ENCODE measurements around the gene PDE3A.
A peak's percentile ranks its signal among the peaks of the same experiment; 100 is the strongest.

The PDE3A gene

DNA sequence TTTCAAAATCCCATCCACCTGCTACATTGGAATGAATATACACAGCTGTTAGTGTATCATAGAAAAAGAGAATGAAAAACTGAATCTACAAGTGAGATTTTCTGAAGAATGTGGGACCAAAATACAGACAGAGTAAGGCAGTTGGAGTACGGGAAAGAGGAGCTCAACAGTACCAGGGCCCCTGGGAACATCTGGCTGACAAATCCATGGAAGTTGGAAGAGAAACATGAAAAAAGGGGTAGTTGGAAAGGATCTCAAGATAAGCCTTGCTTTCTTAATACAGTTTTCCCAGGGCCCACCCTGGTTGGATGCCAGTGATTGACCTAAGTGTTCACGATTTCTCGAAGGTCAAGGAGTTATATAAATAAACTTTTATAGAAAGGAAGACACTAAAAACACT lies 272.8 kb downstream of the PDE3A start:
- no peak overlapping the region for H2AFZ ChIP-seq (ENCODE audit: low read length)
- no peaks in the 10 kb centered on the region for H3K36me3 ChIP-seq (ENCODE audit: insufficient read depth, low read length)
- no peak overlapping the region for H3K4me3 ChIP-seq (ENCODE audit: low read length, poor library complexity, severe bottlenecking)
- H3K9me3 ChIP-seq (ENCODE audit: insufficient read depth, low read depth, low read length): no peaks in the 10 kb centered on the region
- H3K27me3 ChIP-seq (ENCODE audit: insufficient read depth, low read length, poor library complexity, severe bottlenecking): no peaks in the 10 kb centered on the region
- peaks cover 10% of the 10 kb centered on the region for H3K4me1 ChIP-seq (ENCODE audit: insufficient read depth, low read length, poor library complexity, severe bottlenecking)
- no peaks in the 10 kb centered on the region for H4K20me1 ChIP-seq (ENCODE audit: insufficient read depth, low read length, poor library complexity, severe bottlenecking)
- no peak for TF ChIP-seq EZH2phosphoT487 (IDR thresholded peaks at IDR 0.05; ENCODE audit: borderline replicate concordance)
- TF ChIP-seq, protein P1, sequence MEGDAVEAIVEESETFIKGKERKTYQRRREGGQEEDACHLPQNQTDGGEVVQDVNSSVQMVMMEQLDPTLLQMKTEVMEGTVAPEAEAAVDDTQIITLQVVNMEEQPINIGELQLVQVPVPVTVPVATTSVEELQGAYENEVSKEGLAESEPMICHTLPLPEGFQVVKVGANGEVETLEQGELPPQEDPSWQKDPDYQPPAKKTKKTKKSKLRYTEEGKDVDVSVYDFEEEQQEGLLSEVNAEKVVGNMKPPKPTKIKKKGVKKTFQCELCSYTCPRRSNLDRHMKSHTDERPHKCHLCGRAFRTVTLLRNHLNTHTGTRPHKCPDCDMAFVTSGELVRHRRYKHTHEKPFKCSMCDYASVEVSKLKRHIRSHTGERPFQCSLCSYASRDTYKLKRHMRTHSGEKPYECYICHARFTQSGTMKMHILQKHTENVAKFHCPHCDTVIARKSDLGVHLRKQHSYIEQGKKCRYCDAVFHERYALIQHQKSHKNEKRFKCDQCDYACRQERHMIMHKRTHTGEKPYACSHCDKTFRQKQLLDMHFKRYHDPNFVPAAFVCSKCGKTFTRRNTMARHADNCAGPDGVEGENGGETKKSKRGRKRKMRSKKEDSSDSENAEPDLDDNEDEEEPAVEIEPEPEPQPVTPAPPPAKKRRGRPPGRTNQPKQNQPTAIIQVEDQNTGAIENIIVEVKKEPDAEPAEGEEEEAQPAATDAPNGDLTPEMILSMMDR (conservative IDR thresholded peaks at IDR 0.05; ENCODE audit: low read length): no peak
- H3K9ac ChIP-seq (ENCODE audit: low read depth, low read length, poor library complexity, severe bottlenecking): no peak overlapping the region
- no peaks in the 10 kb centered on the region for H3K79me2 ChIP-seq (ENCODE audit: insufficient read depth, low read length)
- no peak overlapping the region for H3K4me2 ChIP-seq (ENCODE audit: low read depth, low read length, poor library complexity, severe bottlenecking)
- H3F3A ChIP-seq (ENCODE audit: low read depth): no peaks in the 10 kb centered on the region
- H3K9me2 ChIP-seq (replicated peaks; ENCODE audit: low read depth, low read length): no peaks in the 10 kb centered on the region

DNA sequence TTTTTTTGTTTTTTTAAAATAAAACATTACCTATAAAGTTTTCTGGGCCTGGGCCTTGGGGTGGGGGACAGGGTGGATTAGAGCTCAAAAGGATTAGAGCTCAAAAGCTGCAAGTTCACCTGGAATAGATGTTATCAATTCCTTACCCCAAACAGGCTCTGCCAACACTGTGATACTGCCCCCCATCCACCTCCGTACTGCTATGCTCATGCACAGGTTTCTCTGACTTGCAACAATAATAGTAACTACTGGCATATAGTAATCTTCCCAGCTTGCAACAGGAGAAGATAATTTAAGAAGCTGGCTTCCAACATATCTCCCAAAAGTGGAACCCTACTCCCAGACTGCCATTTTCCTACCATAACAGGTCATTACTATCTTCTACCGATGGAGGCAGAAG lies 275.5 kb downstream of the PDE3A start:
- H3K27me3 ChIP-seq (ENCODE audit: insufficient read depth, low read length, poor library complexity, severe bottlenecking): no peaks in the 10 kb centered on the region
- H3K4me2 ChIP-seq (ENCODE audit: low read depth, low read length, poor library complexity, severe bottlenecking): no peak overlapping the region
- H3K9ac ChIP-seq (ENCODE audit: low read depth, low read length, poor library complexity, severe bottlenecking): no peak overlapping the region
- H3K9me2 ChIP-seq (replicated peaks; ENCODE audit: low read depth, low read length): no peaks in the 10 kb centered on the region
- no peaks in the 10 kb centered on the region for H3F3A ChIP-seq (ENCODE audit: low read depth)
- H3K9me3 ChIP-seq (ENCODE audit: insufficient read depth, low read depth, low read length): no peaks in the 10 kb centered on the region
- peaks cover 3% of the 10 kb centered on the region for H3K4me1 ChIP-seq (ENCODE audit: insufficient read depth, low read length, poor library complexity, severe bottlenecking)
- no peaks in the 10 kb centered on the region for H3K36me3 ChIP-seq (ENCODE audit: insufficient read depth, low read length)
- no peaks in the 10 kb centered on the region for H4K20me1 ChIP-seq (ENCODE audit: insufficient read depth, low read length, poor library complexity, severe bottlenecking)
- no peaks in the 10 kb centered on the region for H3K79me2 ChIP-seq (ENCODE audit: insufficient read depth, low read length)
- H2AFZ ChIP-seq (ENCODE audit: low read length): no peak overlapping the region
- no peak overlapping the region for H3K4me3 ChIP-seq (ENCODE audit: low read length, poor library complexity, severe bottlenecking)
- TF ChIP-seq, protein P1 (conservative IDR thresholded peaks at IDR 0.05; ENCODE audit: low read length): no peak
- no peak for TF ChIP-seq EZH2phosphoT487 (IDR thresholded peaks at IDR 0.05; ENCODE audit: borderline replicate concordance)

DNA sequence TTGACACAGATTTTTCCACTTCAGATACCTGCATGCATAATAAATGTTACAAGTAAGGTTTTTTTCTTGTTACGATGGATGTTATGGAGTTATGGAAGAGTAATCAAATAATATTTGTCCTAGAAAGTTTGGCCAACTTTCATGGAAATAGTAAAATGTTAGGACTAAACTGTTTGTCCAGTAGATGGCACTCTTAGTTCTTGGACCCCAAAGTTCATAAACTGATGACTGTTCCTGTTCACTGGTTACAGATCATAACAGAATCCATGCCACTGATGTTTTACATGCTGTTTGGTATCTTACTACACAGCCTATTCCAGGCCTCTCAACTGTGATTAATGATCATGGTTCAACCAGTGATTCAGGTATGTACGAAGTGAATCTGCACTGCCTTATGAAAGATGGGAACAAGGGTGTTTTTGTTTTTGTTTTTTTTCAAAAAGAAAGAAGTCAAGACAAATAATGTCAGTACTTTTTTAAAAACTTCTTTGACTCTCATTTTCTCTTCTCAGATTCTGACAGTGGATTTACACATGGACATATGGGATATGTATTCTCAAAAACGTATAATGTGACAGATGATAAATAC lies 278.0 kb downstream of the PDE3A start:
- H3K4me3 ChIP-seq (ENCODE audit: low read length, poor library complexity, severe bottlenecking): no peak overlapping the region
- no peak for TF ChIP-seq EZH2phosphoT487 (IDR thresholded peaks at IDR 0.05; ENCODE audit: borderline replicate concordance)
- TF ChIP-seq, protein P1 (conservative IDR thresholded peaks at IDR 0.05; ENCODE audit: low read length): peak; percentile 77
- H3K36me3 ChIP-seq (ENCODE audit: insufficient read depth, low read length): no peaks in the 10 kb centered on the region
- no peaks in the 10 kb centered on the region for H3K4me1 ChIP-seq (ENCODE audit: insufficient read depth, low read length, poor library complexity, severe bottlenecking)
- peak overlapping the region; percentile 62 for H2AFZ ChIP-seq (ENCODE audit: low read length)
- H3K9ac ChIP-seq (ENCODE audit: low read depth, low read length, poor library complexity, severe bottlenecking): no peak overlapping the region
- H3K27me3 ChIP-seq (ENCODE audit: insufficient read depth, low read length, poor library complexity, severe bottlenecking): no peaks in the 10 kb centered on the region
- H3K79me2 ChIP-seq (ENCODE audit: insufficient read depth, low read length): no peaks in the 10 kb centered on the region
- H3K4me2 ChIP-seq (ENCODE audit: low read depth, low read length, poor library complexity, severe bottlenecking): no peak overlapping the region
- no peaks in the 10 kb centered on the region for H3K9me2 ChIP-seq (replicated peaks; ENCODE audit: low read depth, low read length)
- H3K9me3 ChIP-seq (ENCODE audit: insufficient read depth, low read depth, low read length): no peaks in the 10 kb centered on the region
- no peaks in the 10 kb centered on the region for H3F3A ChIP-seq (ENCODE audit: low read depth)
- no peaks in the 10 kb centered on the region for H4K20me1 ChIP-seq (ENCODE audit: insufficient read depth, low read length, poor library complexity, severe bottlenecking)

Measured in Loucy (cell line).